ENCODE data around the gene BICRA.

DNA sequence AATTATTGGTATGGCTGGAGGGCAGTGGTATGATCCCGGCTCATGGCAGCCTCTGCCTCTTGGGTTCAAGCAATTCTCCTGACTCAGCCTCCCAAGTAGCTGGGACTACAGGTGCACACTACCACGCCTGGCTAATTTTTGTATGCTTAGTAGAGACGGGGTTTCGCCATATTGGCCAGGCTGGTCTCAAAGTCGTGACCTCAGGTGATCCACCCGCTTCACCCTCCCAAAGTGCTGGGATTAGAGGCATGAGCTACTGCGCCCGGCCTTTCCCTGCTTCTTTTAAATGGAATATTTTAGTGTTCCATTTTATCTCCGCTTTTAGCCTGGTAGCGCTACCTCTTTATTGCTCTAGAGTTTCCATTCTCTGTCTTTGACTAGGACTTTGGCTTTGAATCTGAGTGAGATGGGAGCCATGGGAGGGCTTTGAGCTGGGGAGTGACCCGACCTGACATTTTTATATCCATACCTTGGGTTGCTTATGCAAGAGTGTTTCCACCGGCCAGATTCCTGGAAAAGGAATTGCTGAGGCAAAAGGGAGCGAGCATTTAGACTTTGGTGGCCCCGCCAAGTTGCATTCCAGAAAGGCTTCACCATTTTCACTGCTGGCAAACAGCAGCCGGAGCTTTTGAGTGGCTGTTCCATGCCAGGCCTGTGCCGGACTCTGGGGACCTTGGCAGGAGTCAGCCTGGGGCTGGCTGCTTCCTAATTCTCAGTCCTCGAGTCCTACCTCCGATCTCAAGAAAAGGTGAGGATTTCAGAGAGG, 22.9 kb downstream of the BICRA start:
- TF ChIP-seq, protein P1, sequence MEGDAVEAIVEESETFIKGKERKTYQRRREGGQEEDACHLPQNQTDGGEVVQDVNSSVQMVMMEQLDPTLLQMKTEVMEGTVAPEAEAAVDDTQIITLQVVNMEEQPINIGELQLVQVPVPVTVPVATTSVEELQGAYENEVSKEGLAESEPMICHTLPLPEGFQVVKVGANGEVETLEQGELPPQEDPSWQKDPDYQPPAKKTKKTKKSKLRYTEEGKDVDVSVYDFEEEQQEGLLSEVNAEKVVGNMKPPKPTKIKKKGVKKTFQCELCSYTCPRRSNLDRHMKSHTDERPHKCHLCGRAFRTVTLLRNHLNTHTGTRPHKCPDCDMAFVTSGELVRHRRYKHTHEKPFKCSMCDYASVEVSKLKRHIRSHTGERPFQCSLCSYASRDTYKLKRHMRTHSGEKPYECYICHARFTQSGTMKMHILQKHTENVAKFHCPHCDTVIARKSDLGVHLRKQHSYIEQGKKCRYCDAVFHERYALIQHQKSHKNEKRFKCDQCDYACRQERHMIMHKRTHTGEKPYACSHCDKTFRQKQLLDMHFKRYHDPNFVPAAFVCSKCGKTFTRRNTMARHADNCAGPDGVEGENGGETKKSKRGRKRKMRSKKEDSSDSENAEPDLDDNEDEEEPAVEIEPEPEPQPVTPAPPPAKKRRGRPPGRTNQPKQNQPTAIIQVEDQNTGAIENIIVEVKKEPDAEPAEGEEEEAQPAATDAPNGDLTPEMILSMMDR (conservative IDR thresholded peaks at IDR 0.05), result no peak
- no peak for TF ChIP-seq EZH2 (IDR thresholded peaks at IDR 0.05; ENCODE audit: low read depth)
